Panc1 (cell line): Measurements from ENCODE around the gene MYO18B. TPM values are rescaled to one million over a fixed set of nuclear protein-coding genes. Genes with fewer than 3 reads are reported as not detected.

Experiments
- ATAC-seq: fragments of 200-7000 bp; cut with Tn5 transposase; 2 replicates; pipeline ENCODE4 v1.9.1; 2020; ENCODE audit warnings: mild to moderate bottlenecking, moderate library complexity
- BruUV-seq: library from RNA; stranded (reverse); fragments of 400-500 nt; replicated peaks from 2 replicates; lab custom pipeline; 2021; lab: Mats Ljungman, UMichigan
- CTCF ChIA-PET: fragments of 300-600 bp; sonication (Branson Sonifier 250); formaldehyde crosslinking; loops from one replicate; lab custom pipeline; 2022; ENCODE audit warnings: antibody characterized with exemption; lab: Charles Lee
- POLR2A ChIA-PET: fragments of 300-600 bp; sonication (Branson Sonifier 250); formaldehyde crosslinking; loops from one replicate; lab custom pipeline; 2022; ENCODE audit warnings: antibody characterized with exemption; lab: Charles Lee
- DNase-seq: peaks from one replicate; pipeline ENCODE4 v3.0.0-alpha.2; 2010; ENCODE audit warnings: low read depth, low spot score
- H3K27ac ChIP-seq: 2 replicates; pipeline ENCODE4 v1.5.1; 2011; ENCODE audit warnings: mild to moderate bottlenecking, low read length, inconsistent platforms
- H3K27me3 ChIP-seq: fragments of 200-500 bp; sonication (Bioruptor generic); 2 replicates; pipeline ENCODE4 v1.6.0; 2014; ENCODE audit warnings: low read length, inconsistent platforms; ENCODE audit not compliant: control insufficient read depth, insufficient read depth
- H3K36me3 ChIP-seq: fragments of 200-500 bp; sonication (Bioruptor generic); 2 replicates; pipeline ENCODE4 v1.5.1; 2014; ENCODE audit warnings: inconsistent platforms, mild to moderate bottlenecking, low read length, moderate library complexity; ENCODE audit not compliant: control insufficient read depth, insufficient read depth
- H3K4me1 ChIP-seq: 2 replicates; pipeline ENCODE4 v1.5.1; 2011; ENCODE audit warnings: inconsistent platforms, mild to moderate bottlenecking, low read length, moderate library complexity; ENCODE audit not compliant: control insufficient read depth, insufficient read depth
- H3K4me3 ChIP-seq, 2 experiments: 2 replicates each; pipeline ENCODE4 v1.5.1; 2011 to 2012; ENCODE audit warnings: low read depth in 2 of 2, low read length in 2 of 2, mild to moderate bottlenecking in 2 of 2, inconsistent platforms in 1 of 2, moderate library complexity in 1 of 2
- H3K9me3 ChIP-seq: fragments of 200-500 bp; sonication (Bioruptor generic); 2 replicates; pipeline ENCODE4 v1.5.1; 2014; ENCODE audit warnings: low read depth, mild to moderate bottlenecking, inconsistent platforms, low read length, moderate library complexity; ENCODE audit not compliant: control insufficient read depth, insufficient read depth
- CTCF ChIP-seq: fragments of 450-650 bp; IDR thresholded peaks from 2 replicates; pipeline ENCODE4 v1.5.1; 2017; ENCODE audit warnings: mild to moderate bottlenecking
- POLR2AphosphoS5 ChIP-seq: IDR thresholded peaks from 2 replicates; pipeline ENCODE4 v1.6.1; 2012; ENCODE audit warnings: mild to moderate bottlenecking, low read depth, low read length, moderate library complexity
- REST ChIP-seq, 2 experiments: IDR thresholded peaks; 2 replicates each; pipeline ENCODE4 v1.6.1; 2011 to 2012; ENCODE audit warnings: low read depth in 2 of 2, control low read depth in 1 of 2, low read length in 1 of 2, mild to moderate bottlenecking in 1 of 2, moderate library complexity in 1 of 2; ENCODE audit not compliant: insufficient read depth in 1 of 2
- SIN3A ChIP-seq: IDR thresholded peaks from 2 replicates; pipeline ENCODE4 v1.6.1; 2012; ENCODE audit warnings: low read depth, mild to moderate bottlenecking, low read length, moderate library complexity, borderline replicate concordance; ENCODE audit not compliant: insufficient read depth
- TCF7L2 ChIP-seq: IDR thresholded peaks from 2 replicates; pipeline ENCODE4 v1.6.1; 2011; ENCODE audit warnings: mild to moderate bottlenecking, low read depth, low read length, inconsistent platforms
- in situ Hi-C: cut with HindIII; loops from 2 replicates; pipeline ENCODE4 v1.10.0; 2016; ENCODE audit warnings: low sequenced_read_pairs, low pct_unique_long_range_greater_than_20kb
- intact Hi-C: fragments of 100-400 bp; cut with micrococcal nuclease; formaldehyde crosslinking; loops from one replicate; pipeline ENCODE4 v1.10.0; 2022; ENCODE audit not compliant: unreplicated experiment
- total RNA-seq: library from RNA; stranded (reverse); gene quantifications from one replicate; pipeline ENCODE4 v1.2.1, GENCODE V29; 2021; ENCODE audit not compliant: unreplicated experiment

The MYO18B gene
- total RNA-seq, 1 experiment from 2014 or later = not detected

DNA sequence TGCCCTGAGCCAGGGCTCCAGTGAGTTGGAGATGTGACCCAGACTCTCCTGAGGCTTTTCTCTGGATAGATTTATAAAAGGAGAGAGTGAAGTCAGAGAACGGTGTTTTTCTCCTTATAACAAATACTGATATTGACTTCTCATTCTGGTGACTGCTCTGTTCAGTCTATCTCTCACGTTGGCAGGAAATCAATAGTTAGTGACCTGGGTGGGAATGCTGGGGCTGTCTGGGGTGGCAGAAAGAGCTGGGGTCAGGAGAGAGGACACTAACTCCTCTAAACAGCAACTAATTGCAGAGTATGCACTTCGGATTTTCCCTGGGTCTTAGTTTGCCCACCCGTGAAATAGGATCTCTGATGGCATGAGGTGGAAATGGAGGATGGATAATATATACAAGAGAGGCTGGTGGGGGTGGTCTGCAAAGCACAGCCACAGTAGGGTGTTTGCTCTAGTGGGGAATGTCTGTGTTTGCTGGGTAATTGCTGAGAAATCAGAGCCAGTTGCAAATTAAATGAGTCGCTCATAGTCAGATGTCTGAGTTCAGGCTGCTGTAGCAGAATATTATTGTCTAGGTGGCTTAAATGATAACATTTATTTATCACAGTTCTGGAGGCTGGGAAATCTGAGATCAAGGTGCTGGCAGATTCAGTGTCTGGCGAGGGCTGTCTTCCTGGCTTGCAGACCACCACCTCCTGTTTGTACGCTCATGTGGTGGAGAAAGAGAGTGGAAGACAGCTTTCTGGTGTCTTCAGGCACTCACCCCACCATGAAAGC is 167.8 kb downstream of the MYO18B start:
- POLR2A ChIA-PET = no interaction called here
- no TSS peak for BruUV-seq
- Histone ChIP-seq H3K4me3 (no peak overlapping the region), H3K4me1 (no peaks in the 10 kb centered on the region), H3K27ac (no peak overlapping the region), H3K9me3 (no peaks in the 10 kb centered on the region), H3K27me3 (peaks cover 18% of the 10 kb centered on the region), H3K36me3 (no peaks in the 10 kb centered on the region)
- CTCF ChIA-PET = no interaction called here
- TF ChIP-seq TCF7L2 (no peak), REST (IDR thresholded peaks at IDR 0.05; ENCODE audit: insufficient read depth in 1 of 2, low read depth in 2 of 2, low read length in 1 of 2) (no peak), SIN3A (no peak), POLR2AphosphoS5 (no peak), CTCF (no peak)
- intact Hi-C loops (no loop called here), in situ Hi-C loops (no loop called here)
- no peak for DNase-seq
- no peak for ATAC-seq

DNA sequence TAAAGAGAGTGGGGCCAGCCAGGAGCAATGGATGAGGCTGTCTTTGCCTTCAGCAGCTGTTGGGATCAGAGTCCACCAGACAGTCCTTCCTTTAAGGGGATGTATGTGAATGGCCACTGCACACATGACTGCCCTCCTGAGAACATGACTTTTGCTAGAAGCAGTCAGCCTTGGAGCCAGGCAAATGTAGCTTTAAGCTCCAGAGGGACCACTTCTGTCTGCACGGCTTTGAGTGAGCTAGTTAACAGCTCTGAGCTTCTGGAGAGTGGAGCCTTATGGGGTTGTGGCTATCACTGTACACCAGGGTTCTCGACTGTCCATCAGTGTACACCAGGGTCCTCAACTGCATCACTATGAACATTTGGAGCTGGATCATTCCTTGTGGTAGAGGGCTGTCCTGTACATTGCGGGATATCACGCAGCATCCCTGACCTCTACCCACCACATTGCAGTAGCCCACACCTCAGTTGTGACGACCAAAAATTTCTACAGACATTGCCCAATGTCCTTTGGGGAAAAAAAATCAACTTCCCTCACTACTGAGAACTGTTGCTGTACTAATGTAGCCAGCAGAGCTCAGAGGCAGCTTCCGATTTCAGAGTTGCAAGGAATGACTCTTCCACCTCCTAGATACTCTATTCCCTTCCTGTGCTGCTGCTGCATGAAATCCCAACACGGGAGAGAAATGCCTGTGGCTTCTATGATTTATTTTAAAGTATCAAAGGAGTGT is 169.4 kb downstream of the MYO18B start:
- no peaks in the 10 kb centered on the region for H3K9me3 ChIP-seq
- H3K36me3 ChIP-seq = no peaks in the 10 kb centered on the region
- H3K27me3 ChIP-seq = peaks cover 21% of the 10 kb centered on the region
- no peak overlapping the region for H3K4me3 ChIP-seq
- ATAC-seq = no peak
- BruUV-seq = no TSS peak
- H3K27ac ChIP-seq = no peak overlapping the region
- DNase-seq = no peak
- intact Hi-C loops = no loop called here
- no peaks in the 10 kb centered on the region for H3K4me1 ChIP-seq
- ChIA-PET CTCF (no interaction called here), POLR2A (no interaction called here)
- TF ChIP-seq CTCF = no peak
- TF ChIP-seq REST (IDR thresholded peaks at IDR 0.05; ENCODE audit: insufficient read depth in 1 of 2, low read depth in 2 of 2, low read length in 1 of 2) = no peak
- no peak for TF ChIP-seq POLR2AphosphoS5
- TF ChIP-seq SIN3A = no peak
- TF ChIP-seq TCF7L2 = no peak
- in situ Hi-C loops = no loop called here
